Stimulated activated naive B cell treated with anti-CD40 and anti-IgM and Interleukin-4, amounts not matched to agents 10 μg/mL and 1 μg/mL and 100 μg/mL, for 72 hours (primary cell): ENCODE data around the gene FOXP3.
"Not testable (repeated sequence)": the region's sequence is repeated elsewhere in the genome, so short reads cannot be mapped to it uniquely, and the experiment has no call there.

Source experiments
- ATAC-seq, 2 donors: fragments of 150-1000 bp; cut with Tn5 transposase; replicated peaks; 2 replicates each; pipeline ENCODE4 v1.10.0; 2021; ENCODE audit warnings: moderate library complexity in 1 of 2
- DNase-seq: peaks from one replicate; pipeline ENCODE4 v3.0.0; 2021
- H3K27ac Mint-ChIP-seq: one replicate; pipeline ENCODE4 v1.8.0; 2022; ENCODE audit warnings: mild to moderate bottlenecking, mixed read lengths
- H3K27me3 Mint-ChIP-seq, 2 donors: one replicate each; pipeline ENCODE4 v1.8.0; 2022; ENCODE audit warnings: mixed read lengths in 2 of 2
- H3K36me3 Mint-ChIP-seq, 2 donors: one replicate each; pipeline ENCODE4 v1.8.0; 2022; ENCODE audit warnings: mixed read lengths in 2 of 2, mild to moderate bottlenecking in 1 of 2
- H3K4me1 Mint-ChIP-seq, 2 donors: one replicate each; pipeline ENCODE4 v1.8.0; 2022; ENCODE audit warnings: mixed read lengths in 2 of 2, mild to moderate bottlenecking in 1 of 2
- H3K4me3 Mint-ChIP-seq, 2 donors: one replicate each; pipeline ENCODE4 v1.8.0; 2022; ENCODE audit warnings: mild to moderate bottlenecking in 2 of 2, mixed read lengths in 2 of 2, moderate library complexity in 1 of 2
- H3K9me3 Mint-ChIP-seq, 2 donors: one replicate each; pipeline ENCODE4 v1.8.0; 2022; ENCODE audit warnings: mixed read lengths in 2 of 2, mild to moderate bottlenecking in 1 of 2

Gene FOXP3

DNA sequence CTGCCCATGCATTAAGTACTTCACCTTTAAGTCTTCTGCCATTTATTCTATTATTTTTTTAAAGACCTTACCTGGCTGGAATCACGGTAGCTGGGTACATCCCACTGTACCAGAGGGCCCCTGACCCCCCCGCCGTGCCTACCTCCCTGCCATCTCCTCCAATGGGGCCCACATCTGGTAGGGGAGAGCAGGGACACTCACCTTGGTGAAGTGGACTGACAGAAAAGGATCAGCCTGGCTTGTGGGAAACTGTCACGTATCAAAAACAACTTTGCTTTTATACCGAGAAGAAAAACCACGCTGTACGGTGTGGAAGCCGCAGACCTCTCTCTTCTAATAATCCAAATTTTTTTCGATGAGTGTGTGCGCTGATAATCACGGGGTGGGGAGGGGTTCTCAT is at the start of gene FOXP3:
Gene FOXP3, minus strand, starts transcription at position 251 of the 400 bp plus-strand sequence. CDS start 6,205 bp downstream, outside the sequence.
- DNase-seq (no peak), ATAC-seq (no peak)
- Mint-ChIP-seq H3K27me3 (peaks cover 14% of the 10 kb centered on the region in 2 donors), H3K27ac (no peak within 1 kb of the TSS), H3K9me3 (no peaks in the 10 kb centered on the region), H3K36me3 (peaks cover 0 to 3% of the 10 kb centered on the region in 2 donors), H3K4me1 (peaks cover 7 to 15% of the 10 kb centered on the region in 2 donors), H3K4me3 (no peak within 1 kb of the TSS)

- no peak overlapping the region for H3K4me3 Mint-ChIP-seq
- peaks cover 18 to 21% of the 10 kb centered on the region in 2 donors for H3K4me1 Mint-ChIP-seq
- H3K9me3 Mint-ChIP-seq, result peaks cover 0 to 3% of the 10 kb centered on the region in 2 donors
- DNase-seq, result no peak
- peaks cover 0 to 3% of the 10 kb centered on the region in 2 donors for H3K36me3 Mint-ChIP-seq
- H3K27me3 Mint-ChIP-seq, result no peaks in the 10 kb centered on the region
- ATAC-seq, result no peak
- H3K27ac Mint-ChIP-seq, result no peak overlapping the region
Observed at GRCh38 chrX:49312176-49312575, 47.7 kb upstream of the FOXP3 start.

DNA sequence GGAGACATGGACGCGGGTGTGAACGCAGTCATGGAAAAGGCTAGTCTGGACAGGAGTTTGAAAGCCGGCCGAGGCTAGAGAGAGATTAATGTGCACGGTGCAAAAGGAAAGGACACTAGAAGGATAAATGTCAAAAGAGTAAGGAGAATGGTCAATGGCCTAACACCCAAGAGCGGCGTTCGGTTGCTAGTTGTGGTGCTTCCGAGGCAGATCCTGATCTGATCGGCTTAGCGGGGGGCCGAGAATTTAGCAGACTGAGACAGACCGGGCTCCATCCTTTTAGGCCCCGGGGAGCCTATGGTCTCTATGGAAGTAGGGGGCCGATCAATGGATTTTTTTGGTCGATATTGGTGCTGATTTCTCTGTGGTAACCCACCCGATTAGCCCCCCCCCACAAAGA is 45.9 kb upstream of the FOXP3 start:
- no peaks in the 10 kb centered on the region for H3K27me3 Mint-ChIP-seq
- H3K27ac Mint-ChIP-seq, result no peak overlapping the region
- peaks cover 18 to 21% of the 10 kb centered on the region in 2 donors for H3K4me1 Mint-ChIP-seq
- ATAC-seq (no peak), DNase-seq (no peak)
- peaks cover 0 to 3% of the 10 kb centered on the region in 2 donors for H3K9me3 Mint-ChIP-seq
- peaks cover 0 to 3% of the 10 kb centered on the region in 2 donors for H3K36me3 Mint-ChIP-seq
- no peak overlapping the region for H3K4me3 Mint-ChIP-seq

DNA sequence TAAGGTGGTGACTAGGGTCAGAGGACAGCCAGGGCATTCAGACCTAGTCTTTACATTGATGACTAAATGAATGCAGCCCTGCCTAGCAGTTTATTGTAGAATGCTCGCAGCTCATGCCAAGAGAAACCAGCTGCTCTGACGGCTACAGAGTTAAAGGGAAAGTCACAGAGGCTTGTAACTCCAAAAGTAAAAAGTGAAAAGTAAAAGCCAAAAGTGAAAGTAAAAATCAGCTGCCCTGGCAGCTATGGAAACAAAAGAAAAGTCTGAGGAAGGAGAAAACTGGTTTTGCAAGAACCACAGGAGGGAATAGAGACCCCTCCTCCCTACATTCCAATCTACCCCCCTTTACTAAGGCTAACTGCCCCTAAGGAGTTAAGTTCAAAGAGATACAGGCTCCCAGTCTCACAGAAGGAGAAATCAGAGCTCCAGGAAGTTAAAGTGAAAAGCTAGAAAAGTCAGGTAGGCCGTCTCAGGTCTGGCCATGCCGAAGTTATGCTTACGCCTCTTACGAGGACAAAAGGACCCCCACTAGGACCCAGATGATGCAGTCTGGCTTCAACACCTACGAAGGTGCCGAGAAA is 45.0 kb upstream of the FOXP3 start:
- peak overlapping the region; percentile 84 for H3K27ac Mint-ChIP-seq
- peaks cover 18 to 21% of the 10 kb centered on the region in 2 donors for H3K4me1 Mint-ChIP-seq
- peak overlapping the region; percentile 72 to 82 for H3K4me3 Mint-ChIP-seq
- H3K9me3 Mint-ChIP-seq, result peaks cover 0 to 3% of the 10 kb centered on the region in 2 donors
- peaks cover 0 to 3% of the 10 kb centered on the region in 2 donors for H3K36me3 Mint-ChIP-seq
- H3K27me3 Mint-ChIP-seq, result no peaks in the 10 kb centered on the region
- DNase-seq, result no peak
- peak; percentile 46 to 54 for ATAC-seq

GRCh38 chrX:49308604-49309269 is 44.2 kb upstream of the FOXP3 start:
- Mint-ChIP-seq H3K27me3 (peaks cover 0 to 4% of the 10 kb centered on the region in 2 donors), H3K36me3 (peaks cover 0 to 3% of the 10 kb centered on the region in 2 donors), H3K4me3 (peak overlapping the region; percentile 72 to 82), H3K9me3 (peaks cover 0 to 3% of the 10 kb centered on the region in 2 donors), H3K27ac (peak overlapping the region; percentile 84), H3K4me1 (peaks cover 18 to 21% of the 10 kb centered on the region in 2 donors)
- no peak for DNase-seq
- ATAC-seq, result peak; percentile 46 to 68

GRCh38 chrX:49307775-49308174 is 43.3 kb upstream of the FOXP3 start:
- not testable (repeated sequence) for DNase-seq, ATAC-seq, H3K36me3 Mint-ChIP-seq, H3K4me3 Mint-ChIP-seq, H3K9me3 Mint-ChIP-seq, H3K27ac Mint-ChIP-seq
- Mint-ChIP-seq H3K27me3 (peaks cover 0 to 11% of the 10 kb centered on the region in 2 donors), H3K4me1 (peaks cover 18 to 21% of the 10 kb centered on the region in 2 donors)

DNA sequence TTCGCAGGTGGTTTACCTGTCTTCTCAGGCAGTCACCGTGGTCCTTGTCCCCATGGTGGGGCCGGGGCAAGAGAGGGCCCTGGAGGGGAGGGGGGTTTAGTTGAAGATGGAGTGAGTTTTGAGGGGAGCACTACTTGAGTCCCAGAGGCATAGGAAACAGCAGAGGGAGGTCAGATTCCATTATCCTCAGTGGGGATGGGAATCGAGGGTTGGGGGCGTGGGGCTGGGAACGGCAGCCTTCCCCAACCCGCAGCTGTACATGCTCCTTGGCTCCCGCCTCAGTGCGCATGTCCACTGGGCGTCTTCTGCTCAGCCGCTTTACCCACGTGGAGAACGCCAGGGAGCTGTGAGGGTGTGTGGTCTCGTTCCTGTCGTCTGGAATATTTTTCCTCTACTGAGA is 38.8 kb upstream of the FOXP3 start, which contains the start of gene GAGE10:
Gene GAGE10, plus strand, starts transcription at position 301 of the 400 bp plus-strand sequence. CDS start 1,214 bp downstream, outside the sequence.
- DNase-seq, result no peak
- H3K27ac Mint-ChIP-seq, result no peak within 1 kb of the TSS
- peaks cover 0 to 4% of the 10 kb centered on the region in 2 donors for H3K36me3 Mint-ChIP-seq
- H3K4me1 Mint-ChIP-seq, result peaks cover 0 to 2% of the 10 kb centered on the region in 2 donors
- no peaks in the 10 kb centered on the region for H3K9me3 Mint-ChIP-seq
- H3K27me3 Mint-ChIP-seq, result peaks cover 0 to 19% of the 10 kb centered on the region in 2 donors
- ATAC-seq, result no peak
- no peak within 1 kb of the TSS for H3K4me3 Mint-ChIP-seq

GRCh38 chrX:49300703-49301102 is 36.2 kb upstream of the FOXP3 start:
- Mint-ChIP-seq H3K4me1 (no peaks in the 10 kb centered on the region), H3K36me3 (peaks cover 0 to 4% of the 10 kb centered on the region in 2 donors), H3K4me3 (no peak overlapping the region), H3K27me3 (peaks cover 0 to 23% of the 10 kb centered on the region in 2 donors), H3K9me3 (no peaks in the 10 kb centered on the region), H3K27ac (no peak overlapping the region)
- DNase-seq (no peak), ATAC-seq (no peak)

DNA sequence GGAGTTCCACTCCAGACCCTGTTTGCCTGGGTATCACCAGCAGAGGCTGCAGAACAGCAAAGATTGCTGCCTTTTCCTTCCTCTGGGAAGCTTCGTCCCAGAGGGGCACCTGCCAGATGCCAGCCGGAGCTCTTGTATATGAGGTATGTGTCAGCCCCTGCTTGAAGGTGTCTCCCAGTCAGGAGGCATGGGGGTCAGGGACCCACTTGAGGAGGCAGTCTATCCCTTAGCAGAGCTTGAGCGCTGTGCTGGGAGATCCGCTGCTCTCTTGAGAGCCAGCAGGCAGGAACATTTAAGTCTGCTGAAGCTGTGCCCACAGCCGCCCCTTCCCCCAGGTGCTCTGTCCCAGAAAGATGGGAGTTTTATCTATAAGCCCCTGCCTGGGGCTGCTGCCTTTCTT is 34.8 kb upstream of the FOXP3 start:
- H3K4me3 Mint-ChIP-seq, result not testable (repeated sequence)
- H3K27me3 Mint-ChIP-seq, result peaks cover 0 to 23% of the 10 kb centered on the region in 2 donors

DNA sequence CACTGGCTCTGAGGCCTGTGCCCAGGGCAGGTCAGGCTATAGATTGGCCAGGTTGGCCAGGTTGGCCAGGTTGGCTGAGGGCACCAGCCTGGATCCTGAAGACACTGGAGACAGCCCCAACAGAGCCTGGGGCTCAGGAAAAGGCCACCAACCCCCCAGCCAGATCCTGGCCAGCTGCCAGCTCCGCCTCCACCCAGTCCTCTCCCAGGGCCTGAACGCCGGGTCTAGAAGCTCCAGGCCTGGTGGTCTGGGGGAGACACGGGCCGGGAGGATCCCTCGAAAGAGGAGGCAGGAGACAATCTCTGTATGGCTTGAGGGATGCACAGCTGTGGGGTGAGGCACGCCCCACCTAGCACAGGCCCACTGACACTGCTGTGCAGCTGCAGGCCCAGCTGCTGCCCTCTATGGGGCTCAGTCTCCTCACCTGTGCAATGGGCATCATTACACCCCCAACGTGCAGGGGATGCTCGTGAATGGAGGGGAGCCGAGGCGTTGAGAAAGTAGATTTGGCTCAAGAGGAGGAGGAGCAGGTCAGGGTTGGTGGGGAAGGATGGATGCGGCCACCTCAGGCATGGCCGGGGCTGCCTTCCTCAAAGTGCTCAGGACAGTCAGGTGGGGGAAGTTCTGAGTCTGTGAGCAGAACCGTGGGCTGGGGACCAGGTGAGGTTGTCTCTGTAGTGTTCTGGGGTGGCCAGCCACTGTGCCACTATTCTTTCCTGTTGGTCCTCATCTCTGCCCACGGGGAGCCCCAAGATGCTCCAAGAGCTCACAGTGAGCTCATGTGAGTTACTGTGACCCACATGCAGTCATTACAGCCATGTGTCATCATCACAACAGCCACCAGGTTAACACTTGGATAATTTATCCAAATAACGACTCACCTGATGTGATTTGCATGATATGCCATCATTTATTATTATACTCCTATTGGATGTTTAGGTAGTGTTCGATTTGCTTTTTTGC is 28.2 kb upstream of the FOXP3 start:
- ATAC-seq, result peak in 1 of 2 donors; percentile 15

More for the DNA sequence above, 34.8 kb upstream of the FOXP3 start:
- not testable (repeated sequence) for H3K36me3 Mint-ChIP-seq, H3K4me1 Mint-ChIP-seq, H3K27ac Mint-ChIP-seq, ATAC-seq, DNase-seq, H3K9me3 Mint-ChIP-seq

DNA sequence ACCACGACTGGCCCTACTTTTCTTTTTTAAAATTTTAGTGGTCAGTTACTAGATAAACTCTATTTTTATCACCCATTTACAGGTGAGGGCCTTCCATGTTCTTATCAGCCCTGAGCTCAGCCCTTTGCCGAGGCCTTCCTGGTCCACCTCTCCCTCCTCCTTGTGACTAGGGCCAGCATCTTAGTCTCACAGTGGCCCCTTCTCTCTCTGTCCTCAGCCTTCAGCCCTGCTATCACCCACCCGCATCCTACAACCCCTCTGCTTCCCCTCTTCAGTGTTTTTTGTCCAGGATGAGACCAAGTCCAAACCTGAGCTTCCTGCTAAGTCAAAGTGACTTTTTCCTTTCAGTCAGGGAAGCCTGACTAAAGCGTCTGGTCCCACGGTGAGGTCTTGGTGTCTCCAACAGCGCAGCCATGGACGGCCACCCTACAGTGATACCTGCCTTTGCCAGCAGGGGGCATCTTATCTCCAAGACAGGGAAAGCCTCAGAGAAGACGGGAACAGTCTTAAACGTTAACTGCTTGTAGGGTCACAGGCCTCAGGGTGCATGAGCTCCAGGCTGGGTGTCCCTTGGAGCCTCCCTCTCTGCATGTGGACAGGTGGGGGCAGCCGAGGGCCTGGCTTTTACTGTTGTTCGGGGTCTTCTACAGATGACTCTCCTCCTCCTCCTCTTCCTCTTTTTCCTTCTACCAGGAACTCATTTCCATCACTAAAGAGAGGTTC is 27.3 kb upstream of the FOXP3 start:
- ATAC-seq (peak; percentile 75 to 94), DNase-seq (peak; percentile 47)
- no peaks in the 10 kb centered on the region for H3K9me3 Mint-ChIP-seq
- H3K36me3 Mint-ChIP-seq, result no peaks in the 10 kb centered on the region
- peak overlapping the region; percentile 14 for H3K27ac Mint-ChIP-seq
- H3K27me3 Mint-ChIP-seq, result peaks cover 0 to 8% of the 10 kb centered on the region in 2 donors
- H3K4me1 Mint-ChIP-seq, result peaks cover 6 to 9% of the 10 kb centered on the region in 2 donors
- no peak overlapping the region for H3K4me3 Mint-ChIP-seq

More for the DNA sequence above, 28.2 kb upstream of the FOXP3 start:
- DNase-seq, result no peak
- no peaks in the 10 kb centered on the region for H3K9me3 Mint-ChIP-seq
- peaks cover 0 to 9% of the 10 kb centered on the region in 2 donors for H3K27me3 Mint-ChIP-seq
- peaks cover 6 to 9% of the 10 kb centered on the region in 2 donors for H3K4me1 Mint-ChIP-seq
- no peak overlapping the region for H3K4me3 Mint-ChIP-seq
- no peak overlapping the region for H3K27ac Mint-ChIP-seq
- no peaks in the 10 kb centered on the region for H3K36me3 Mint-ChIP-seq

GRCh38 chrX:49290215-49290614 is 25.7 kb upstream of the FOXP3 start:
- no peaks in the 10 kb centered on the region for H3K36me3 Mint-ChIP-seq
- peaks cover 0 to 8% of the 10 kb centered on the region in 2 donors for H3K27me3 Mint-ChIP-seq
- H3K4me1 Mint-ChIP-seq, result peaks cover 6 to 9% of the 10 kb centered on the region in 2 donors
- no peaks in the 10 kb centered on the region for H3K9me3 Mint-ChIP-seq
- H3K4me3 Mint-ChIP-seq, result no peak overlapping the region
- ATAC-seq (no peak), DNase-seq (no peak)
- H3K27ac Mint-ChIP-seq, result no peak overlapping the region

DNA sequence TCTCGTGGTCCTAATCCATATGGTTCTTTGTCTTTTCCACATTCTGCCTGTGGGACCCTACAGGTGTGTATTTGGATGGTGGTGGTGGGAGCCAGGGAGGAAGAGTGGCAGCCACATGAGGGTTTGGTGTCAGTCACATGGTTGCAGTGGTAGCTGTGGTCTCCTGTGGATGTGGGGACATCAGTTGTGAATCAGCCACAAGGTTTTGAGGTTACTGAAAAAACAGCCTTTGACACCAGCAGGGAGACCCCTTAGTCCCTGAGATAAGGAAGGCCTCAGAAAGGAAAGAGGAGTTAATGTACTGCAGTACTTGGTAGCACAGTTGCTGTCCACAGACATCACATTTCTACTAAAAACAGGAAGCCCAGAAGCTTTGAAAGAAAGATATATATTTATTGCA is 23.2 kb upstream of the FOXP3 start:
- H3K36me3 Mint-ChIP-seq, result peaks cover 0 to under 1% of the 10 kb centered on the region in 2 donors
- DNase-seq (no peak), ATAC-seq (no peak)
- H3K4me1 Mint-ChIP-seq, result peaks cover 6 to 10% of the 10 kb centered on the region in 2 donors
- no peaks in the 10 kb centered on the region for H3K9me3 Mint-ChIP-seq
- no peak overlapping the region for H3K4me3 Mint-ChIP-seq
- peaks cover 0 to 11% of the 10 kb centered on the region in 2 donors for H3K27me3 Mint-ChIP-seq
- no peak overlapping the region for H3K27ac Mint-ChIP-seq
